Measurements from ENCODE around the gene FLII. TPM values are rescaled to one million over a fixed set of nuclear protein-coding genes. Genes with fewer than 3 reads are reported as not detected.

The FLII gene
- total RNA-seq, 6 experiments from 2014 or later, result 347 to 472 (median 438) TPM

DNA sequence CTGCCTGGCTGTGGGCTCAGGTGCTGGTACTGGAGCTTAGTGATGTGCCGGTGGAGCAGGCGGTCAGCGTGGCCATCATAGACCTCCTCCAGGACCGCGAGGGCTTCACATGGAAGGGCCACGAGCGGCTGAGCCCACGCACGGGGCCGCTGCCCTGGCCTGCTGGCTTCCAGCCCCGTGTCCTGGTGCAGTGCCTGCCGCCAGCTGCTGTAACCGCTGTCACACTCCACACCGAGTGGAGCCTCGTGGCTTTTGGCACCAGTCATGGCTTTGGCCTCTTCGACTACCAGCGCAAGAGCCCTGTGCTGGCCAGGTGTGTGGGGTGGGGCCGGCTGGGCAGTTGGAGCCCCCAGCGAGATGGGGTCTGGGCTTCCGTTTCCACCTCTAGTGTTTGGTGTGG lies 21.1 kb downstream of the FLII start:
- Mint-ChIP-seq H3K4me1 (ENCODE audit: low read depth) (peaks cover 23% of the 10 kb centered on the region), H3K9me3 (no peaks in the 10 kb centered on the region), H3K27ac (no peak overlapping the region), H3K36me3 (ENCODE audit: low read depth) (peaks cover 11% of the 10 kb centered on the region; the same call in 1 of the 2 replicates), H3K27me3 (ENCODE audit: insufficient read depth) (peaks cover 1% of the 10 kb centered on the region), H3K4me3 (no peak overlapping the region)
- no peak for DNase-seq
- TF ChIP-seq, protein P1, sequence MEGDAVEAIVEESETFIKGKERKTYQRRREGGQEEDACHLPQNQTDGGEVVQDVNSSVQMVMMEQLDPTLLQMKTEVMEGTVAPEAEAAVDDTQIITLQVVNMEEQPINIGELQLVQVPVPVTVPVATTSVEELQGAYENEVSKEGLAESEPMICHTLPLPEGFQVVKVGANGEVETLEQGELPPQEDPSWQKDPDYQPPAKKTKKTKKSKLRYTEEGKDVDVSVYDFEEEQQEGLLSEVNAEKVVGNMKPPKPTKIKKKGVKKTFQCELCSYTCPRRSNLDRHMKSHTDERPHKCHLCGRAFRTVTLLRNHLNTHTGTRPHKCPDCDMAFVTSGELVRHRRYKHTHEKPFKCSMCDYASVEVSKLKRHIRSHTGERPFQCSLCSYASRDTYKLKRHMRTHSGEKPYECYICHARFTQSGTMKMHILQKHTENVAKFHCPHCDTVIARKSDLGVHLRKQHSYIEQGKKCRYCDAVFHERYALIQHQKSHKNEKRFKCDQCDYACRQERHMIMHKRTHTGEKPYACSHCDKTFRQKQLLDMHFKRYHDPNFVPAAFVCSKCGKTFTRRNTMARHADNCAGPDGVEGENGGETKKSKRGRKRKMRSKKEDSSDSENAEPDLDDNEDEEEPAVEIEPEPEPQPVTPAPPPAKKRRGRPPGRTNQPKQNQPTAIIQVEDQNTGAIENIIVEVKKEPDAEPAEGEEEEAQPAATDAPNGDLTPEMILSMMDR (IDR thresholded peaks at IDR 0.05), result no peak

GRCh38 chr17:18236494-18236893 lies 22.0 kb downstream of the FLII start:
- no peaks in the 10 kb centered on the region for H3K9me3 Mint-ChIP-seq
- H3K4me3 Mint-ChIP-seq, result peak overlapping the region; percentile 70; the same call in 1 of the 2 replicates
- peaks cover 11% of the 10 kb centered on the region; the same call in 1 of the 2 replicates for H3K36me3 Mint-ChIP-seq (ENCODE audit: low read depth)
- TF ChIP-seq, protein P1 (IDR thresholded peaks at IDR 0.05), result no peak
- H3K27ac Mint-ChIP-seq, result peak overlapping the region; percentile 99
- peaks cover 23% of the 10 kb centered on the region for H3K4me1 Mint-ChIP-seq (ENCODE audit: low read depth)
- no peak for DNase-seq
- peaks cover 1% of the 10 kb centered on the region for H3K27me3 Mint-ChIP-seq (ENCODE audit: insufficient read depth)

DNA sequence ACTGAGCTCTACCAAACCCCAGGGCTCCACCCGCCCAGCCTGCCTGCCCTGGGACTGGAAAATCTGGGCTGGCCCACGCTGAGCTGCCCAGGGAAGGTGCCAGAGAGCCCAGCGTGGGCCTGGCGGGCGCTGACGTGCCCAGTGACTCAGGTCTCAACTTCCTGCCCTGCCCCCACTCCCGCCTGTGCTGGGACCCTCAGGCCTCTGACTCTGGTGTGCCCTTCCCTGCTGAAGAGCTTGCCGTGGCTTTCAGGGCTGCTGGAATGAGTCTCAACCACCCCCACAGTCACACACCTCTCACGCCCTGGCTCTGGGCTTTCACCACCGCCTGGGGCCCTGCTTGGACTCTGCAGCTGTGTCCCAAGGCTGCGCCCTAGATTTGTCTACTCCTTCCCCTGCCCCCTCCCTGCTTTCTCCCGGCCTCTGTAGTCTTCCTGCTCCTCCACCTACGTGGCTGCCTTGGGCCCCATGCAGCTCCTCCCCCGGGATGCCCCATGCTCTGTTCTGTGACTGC lies 22.7 kb downstream of the FLII start:
- H3K4me3 Mint-ChIP-seq, result peak overlapping the region; percentile 70
- H3K27me3 Mint-ChIP-seq (ENCODE audit: insufficient read depth), result peaks cover 1% of the 10 kb centered on the region
- H3K27ac Mint-ChIP-seq, result peak overlapping the region; percentile 99
- TF ChIP-seq, protein P1 (IDR thresholded peaks at IDR 0.05), result no peak
- DNase-seq, result peak; percentile 91
- peaks cover 11% of the 10 kb centered on the region; the same call in 1 of the 2 replicates for H3K36me3 Mint-ChIP-seq (ENCODE audit: low read depth)
- H3K9me3 Mint-ChIP-seq, result no peaks in the 10 kb centered on the region
- H3K4me1 Mint-ChIP-seq (ENCODE audit: low read depth), result peaks cover 23% of the 10 kb centered on the region

DNA sequence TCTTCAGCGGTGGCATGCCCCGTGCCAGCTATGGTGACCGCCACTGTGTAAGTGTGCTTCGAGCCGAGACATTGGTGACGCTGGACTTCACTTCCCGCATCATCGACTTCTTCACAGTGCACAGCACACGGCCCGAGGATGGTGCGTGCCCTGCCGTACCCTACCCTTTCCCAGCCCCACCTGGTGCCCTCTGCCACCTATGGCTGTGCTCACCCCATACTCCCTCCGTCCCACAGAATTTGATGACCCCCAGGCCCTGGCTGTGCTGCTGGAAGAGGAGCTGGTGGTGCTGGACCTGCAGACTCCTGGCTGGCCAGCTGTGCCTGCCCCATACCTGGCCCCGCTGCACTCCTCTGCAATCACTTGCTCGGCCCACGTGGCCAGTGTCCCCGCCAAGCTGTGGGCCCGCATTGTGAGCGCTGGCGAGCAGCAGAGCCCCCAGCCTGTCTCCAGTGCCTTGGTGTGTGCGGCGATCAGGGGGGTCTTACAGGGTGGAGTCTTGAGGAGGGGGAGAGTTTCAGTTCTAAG lies 23.6 kb downstream of the FLII start:
- Mint-ChIP-seq H3K27ac (peak overlapping the region; percentile 99), H3K4me1 (ENCODE audit: low read depth) (peaks cover 23% of the 10 kb centered on the region)
- no peak for DNase-seq

DNA sequence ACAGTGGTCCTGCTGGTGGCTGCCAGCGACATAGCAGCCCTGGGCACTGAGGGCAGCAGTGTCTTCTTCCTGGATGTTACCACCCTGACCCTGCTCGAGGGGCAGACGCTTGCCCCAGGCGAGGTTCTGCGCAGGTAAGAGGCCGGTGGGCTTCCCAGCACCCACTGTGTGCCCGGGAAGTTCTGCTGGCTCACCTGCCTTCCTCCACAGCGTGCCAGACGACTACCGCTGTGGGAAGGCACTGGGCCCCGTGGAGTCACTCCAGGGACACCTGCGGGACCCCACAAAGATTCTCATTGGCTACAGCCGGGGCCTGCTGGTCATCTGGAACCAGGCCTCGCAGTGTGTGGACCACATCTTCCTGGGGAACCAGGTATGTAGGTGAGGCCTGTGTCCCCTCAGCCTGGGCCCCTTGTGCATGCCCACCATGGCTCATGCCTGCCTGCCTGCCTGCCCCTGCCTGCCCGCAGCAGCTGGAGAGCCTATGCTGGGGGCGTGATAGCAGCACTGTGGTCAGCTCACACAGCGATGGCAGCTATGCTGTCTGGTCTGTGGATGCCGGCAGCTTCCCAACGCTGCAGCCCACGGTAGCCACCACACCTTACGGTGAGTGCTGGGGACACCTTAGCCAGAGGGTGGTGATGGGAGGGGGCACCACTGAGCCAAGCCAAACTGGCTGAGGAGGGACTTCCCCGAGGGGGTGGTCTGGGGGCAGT lies 24.6 kb downstream of the FLII start:
- DNase-seq, result no peak
- Mint-ChIP-seq H3K27ac (peak overlapping the region; percentile 99; the same call in 1 of the 2 replicates), H3K4me3 (no peak overlapping the region), H3K36me3 (ENCODE audit: low read depth) (peaks cover 4% of the 10 kb centered on the region; the same call in 1 of the 2 replicates), H3K9me3 (no peaks in the 10 kb centered on the region), H3K4me1 (ENCODE audit: low read depth) (peaks cover 24% of the 10 kb centered on the region), H3K27me3 (ENCODE audit: insufficient read depth) (peaks cover 1% of the 10 kb centered on the region)
- TF ChIP-seq, protein P1 (IDR thresholded peaks at IDR 0.05), result no peak

More for the DNA sequence above, 23.6 kb downstream of the FLII start:
- peaks cover 1% of the 10 kb centered on the region for H3K27me3 Mint-ChIP-seq (ENCODE audit: insufficient read depth)
- TF ChIP-seq, protein P1 (IDR thresholded peaks at IDR 0.05), result no peak
- no peak overlapping the region for H3K4me3 Mint-ChIP-seq
- peaks cover 11% of the 10 kb centered on the region; the same call in 1 of the 2 replicates for H3K36me3 Mint-ChIP-seq (ENCODE audit: low read depth)
- H3K9me3 Mint-ChIP-seq, result no peaks in the 10 kb centered on the region
